MG63 (cell line): ENCODE results near the gene IZUMO4. TPM values are rescaled to one million over a fixed set of nuclear protein-coding genes. Genes with fewer than 3 reads are reported as not detected.

ENCODE experiments used
- DNase-seq: peaks from one replicate; pipeline ENCODE4 v3.0.0-alpha.2; 2020
- H3K27me3 ChIP-seq: fragments of 250-450 bp; sonication (Bioruptor Pico); 2 replicates; pipeline ENCODE4 v1.5.1; 2020; ENCODE audit warnings: mild to moderate bottlenecking, moderate library complexity
- H3K36me3 ChIP-seq: fragments of 250-450 bp; sonication (Bioruptor Pico); 2 replicates; pipeline ENCODE4 v1.5.1; 2020; ENCODE audit warnings: mild to moderate bottlenecking, moderate library complexity
- H3K4me3 ChIP-seq: fragments of 250-450 bp; sonication (Bioruptor Pico); 2 replicates; pipeline ENCODE4 v1.5.1; 2020; ENCODE audit warnings: mild to moderate bottlenecking, moderate library complexity
- H3K9me3 ChIP-seq: fragments of 250-450 bp; sonication (Bioruptor Pico); 2 replicates; pipeline ENCODE4 v1.5.1; 2020; ENCODE audit warnings: mild to moderate bottlenecking, moderate library complexity
- total RNA-seq: library from RNA; depleted of rRNA; stranded (reverse); fragments of >200 nt; shearing (Covaris generic); gene quantifications from 2 replicates; pipeline ENCODE4 v1.2.3, GENCODE V29; 2014; ENCODE audit warnings: low replicate concordance; rRNA removed

The IZUMO4 gene
- total RNA-seq, 1 experiment from 2014 or later = not detected

GRCh38 chr19:2140138-2140569 lies 43.4 kb downstream of the IZUMO4 start:
- Histone ChIP-seq H3K27me3 (no peaks in the 10 kb centered on the region), H3K9me3 (no peaks in the 10 kb centered on the region), H3K4me3 (no peak overlapping the region), H3K36me3 (no peaks in the 10 kb centered on the region; the same call in 1 of the 2 replicates)
- no peak for DNase-seq

GRCh38 chr19:2142173-2142829 lies 45.6 kb downstream of the IZUMO4 start:
- Histone ChIP-seq H3K27me3 (no peaks in the 10 kb centered on the region), H3K4me3 (no peak overlapping the region), H3K36me3 (no peaks in the 10 kb centered on the region; the same call in 1 of the 2 replicates), H3K9me3 (no peaks in the 10 kb centered on the region)
- DNase-seq = no peak

GRCh38 chr19:2144190-2144589 lies 47.5 kb downstream of the IZUMO4 start:
- DNase-seq = no peak
- Histone ChIP-seq H3K4me3 (no peak overlapping the region), H3K36me3 (peaks cover 3% of the 10 kb centered on the region; the same call in 1 of the 2 replicates), H3K27me3 (no peaks in the 10 kb centered on the region), H3K9me3 (no peaks in the 10 kb centered on the region)

- H3K4me3 ChIP-seq = no peak overlapping the region
- no peak for DNase-seq
- H3K36me3 ChIP-seq = peaks cover 10% of the 10 kb centered on the region; the same call in 1 of the 2 replicates
- no peaks in the 10 kb centered on the region for H3K27me3 ChIP-seq
- no peaks in the 10 kb centered on the region for H3K9me3 ChIP-seq
Observed at GRCh38 chr19:2145831-2146241, 49.1 kb downstream of the IZUMO4 start.

DNA sequence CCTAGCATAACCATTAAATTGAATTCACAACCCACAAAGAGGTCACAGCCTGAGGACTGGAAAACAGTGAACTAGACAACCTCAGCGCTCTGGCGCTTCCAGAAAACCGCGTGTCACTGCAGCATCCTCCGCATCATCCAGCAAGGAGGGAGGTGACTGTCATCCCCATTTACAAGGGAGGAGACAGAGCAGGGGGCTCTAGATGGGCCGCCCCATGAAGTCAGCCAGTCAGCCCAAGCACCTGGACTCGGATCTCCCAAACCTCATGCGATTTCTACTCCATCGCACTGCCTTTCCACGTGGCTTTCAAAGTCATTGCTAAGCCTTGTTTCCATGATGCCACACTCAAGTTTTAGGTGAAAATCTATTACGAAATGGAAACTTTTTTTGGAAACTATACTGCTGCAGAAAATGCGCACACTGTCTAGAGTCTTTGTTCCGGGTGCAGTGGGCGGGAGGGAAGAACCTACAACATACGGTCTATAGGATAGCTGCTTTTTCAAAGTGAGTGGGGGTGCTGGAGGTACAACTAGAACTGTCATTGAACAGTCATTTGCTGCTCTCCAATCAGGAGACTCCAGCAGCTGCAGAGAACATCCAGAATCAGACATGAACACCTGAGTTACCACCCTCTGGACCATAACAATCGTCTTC lies 51.9 kb downstream of the IZUMO4 start:
- DNase-seq = no peak
- no peaks in the 10 kb centered on the region for H3K27me3 ChIP-seq
- H3K4me3 ChIP-seq = no peak overlapping the region
- no peaks in the 10 kb centered on the region for H3K9me3 ChIP-seq
- peaks cover 10% of the 10 kb centered on the region; the same call in 1 of the 2 replicates for H3K36me3 ChIP-seq

Other genes with a start within 250 kb of the IZUMO4 start
- gene REXO1, start 248.4 kb upstream of the IZUMO4 start, total RNA-seq = 2.2 and 4.4 TPM in 2 replicates
- 8.1 and 12.6 TPM in 2 replicates for gene KLF16, start 233.3 kb upstream of the IZUMO4 start, total RNA-seq
- gene ABHD17A, start 211.4 kb upstream of the IZUMO4 start, total RNA-seq = 51.7 and 70.7 TPM in 2 replicates
- gene ADAT3, start 191.5 kb upstream of the IZUMO4 start, total RNA-seq = 3.6 TPM in 1 of 2 replicates, not detected in the other
- 33.0 and 41.5 TPM in 2 replicates for gene SCAMP4, start 191.5 kb upstream of the IZUMO4 start, total RNA-seq
- 20.1 and 34.5 TPM in 2 replicates for gene CSNK1G2, start 155.7 kb upstream of the IZUMO4 start, total RNA-seq
- gene BTBD2, start 81.2 kb upstream of the IZUMO4 start, total RNA-seq = 34.4 and 36.4 TPM in 2 replicates
- gene MKNK2, start 45.7 kb upstream of the IZUMO4 start, total RNA-seq = 17.9 and 38.6 TPM in 2 replicates
- 9.4 and 9.7 TPM in 2 replicates for gene MOB3A, start 589 bp upstream of the IZUMO4 start, total RNA-seq
- gene AP3D1, start 54.7 kb downstream of the IZUMO4 start, total RNA-seq = 65.6 and 91.8 TPM in 2 replicates
- gene DOT1L, start 67.0 kb downstream of the IZUMO4 start, total RNA-seq = 3.5 and 5.4 TPM in 2 replicates
- gene PLEKHJ1, start 139.4 kb downstream of the IZUMO4 start, total RNA-seq = 23.1 and 25.6 TPM in 2 replicates
- gene SF3A2, start 139.9 kb downstream of the IZUMO4 start, total RNA-seq = 5.5 and 23.7 TPM in 2 replicates
- gene AMH, start 152.4 kb downstream of the IZUMO4 start, total RNA-seq = 0.49 and 4.1 TPM in 2 replicates
- not detected in 2 replicates for gene JSRP1, start 159.5 kb downstream of the IZUMO4 start, total RNA-seq
- not detected in 2 replicates for gene PEAK3, start 185.3 kb downstream of the IZUMO4 start, total RNA-seq
- gene LINGO3, start 211.2 kb downstream of the IZUMO4 start, total RNA-seq = not detected in 2 replicates
- gene LSM7, start 231.7 kb downstream of the IZUMO4 start, total RNA-seq = 73.8 and 259 TPM in 2 replicates
- 14.9 and 17.8 TPM in 2 replicates for gene SPPL2B, start 231.8 kb downstream of the IZUMO4 start, total RNA-seq